ENCODE results near the gene SCG5. TPM values are rescaled to one million over a fixed set of nuclear protein-coding genes. Genes with fewer than 3 reads are reported as not detected.

SCG5 gene
- total and polyA plus RNA-seq, 8 donors = 13.6 to 879 (median 72.3) TPM

- intact Hi-C loops (cut with DNase I) = no loop called here
- FAIRE-seq (no peak), ATAC-seq (no peak), DNase-seq (no peak)
- peaks cover 0 to 8% (median 4%) of the 10 kb centered on the region in 3 donors for H3K4me1 ChIP-seq
- 62 to 66% methylated on average over 3 of the region's 3 CpGs for WGBS, 2 donors
- no peaks in the 10 kb centered on the region for H3K27me3 ChIP-seq
- no peak overlapping the region for H3K27ac ChIP-seq
- no peak overlapping the region for H3K4me3 ChIP-seq
- H3K36me3 ChIP-seq = no peaks in the 10 kb centered on the region
- TF ChIP-seq CTCF (IDR thresholded peaks at IDR 0.05) = no peak
- H3K9me3 ChIP-seq = no peaks in the 10 kb centered on the region
These were observed 60.4 kb downstream of the SCG5 start for GRCh38 chr15:32701863-32702262.

GRCh38 chr15:32704395-32704981 is 63.0 kb downstream of the SCG5 start:
- 64 to 71% methylated on average over 8 of the region's 8 CpGs for WGBS, 2 donors
- ATAC-seq (no peak), FAIRE-seq (no peak), DNase-seq (no peak)
- H3K27ac ChIP-seq = no peak overlapping the region
- intact Hi-C loops (cut with DNase I) = no loop called here
- H3K27me3 ChIP-seq = no peaks in the 10 kb centered on the region
- no peaks in the 10 kb centered on the region for H3K36me3 ChIP-seq
- TF ChIP-seq CTCF (IDR thresholded peaks at IDR 0.05) = no peak
- H3K4me1 ChIP-seq = peaks cover 4 to 8% (median 5%) of the 10 kb centered on the region in 3 donors
- H3K9me3 ChIP-seq = no peaks in the 10 kb centered on the region
- H3K4me3 ChIP-seq = no peak overlapping the region

GRCh38 chr15:32705446-32705845 is 63.9 kb downstream of the SCG5 start:
- intact Hi-C loops (cut with DNase I) = no loop called here
- no peak for ATAC-seq
- 85 to 95% methylated on average over 2 of the region's 2 CpGs for WGBS, 2 donors

GRCh38 chr15:32706704-32707103 is 65.2 kb downstream of the SCG5 start:
- TF ChIP-seq CTCF (IDR thresholded peaks at IDR 0.05) = no peak
- Histone ChIP-seq H3K4me1 (peaks cover 4 to 13% (median 5%) of the 10 kb centered on the region in 3 donors), H3K4me3 (no peak overlapping the region), H3K27ac (no peak overlapping the region), H3K27me3 (no peaks in the 10 kb centered on the region), H3K36me3 (no peaks in the 10 kb centered on the region), H3K9me3 (no peaks in the 10 kb centered on the region)
- intact Hi-C loops (cut with DNase I) = no loop called here
- no peak for FAIRE-seq
- no peak for DNase-seq
- ATAC-seq = no peak
- WGBS, 2 donors = 87 to 90% methylated on average over 3 of the region's 3 CpGs

More at GRCh38 chr15:32705446-32705845, 63.9 kb downstream of the SCG5 start:
- TF ChIP-seq CTCF (IDR thresholded peaks at IDR 0.05) = no peak
- no peaks in the 10 kb centered on the region for H3K36me3 ChIP-seq
- H3K27me3 ChIP-seq = no peaks in the 10 kb centered on the region
- no peak overlapping the region for H3K27ac ChIP-seq
- no peak overlapping the region for H3K4me3 ChIP-seq
- DNase-seq (no peak), FAIRE-seq (no peak)
- H3K9me3 ChIP-seq = no peaks in the 10 kb centered on the region
- H3K4me1 ChIP-seq = peaks cover 4 to 13% (median 5%) of the 10 kb centered on the region in 3 donors

- WGBS, 2 donors = 70 to 71% methylated on average over 6 of the region's 6 CpGs
These were observed 65.9 kb downstream of the SCG5 start for GRCh38 chr15:32707436-32707835.

More at GRCh38 chr15:32707436-32707835, 65.9 kb downstream of the SCG5 start:
- Histone ChIP-seq H3K27me3 (no peaks in the 10 kb centered on the region), H3K9me3 (no peaks in the 10 kb centered on the region), H3K4me3 (no peak overlapping the region), H3K4me1 (peaks cover 4 to 7% (median 5%) of the 10 kb centered on the region in 3 donors), H3K36me3 (no peaks in the 10 kb centered on the region), H3K27ac (no peak overlapping the region)
- intact Hi-C loops (cut with DNase I) = no loop called here
- FAIRE-seq (no peak), DNase-seq (no peak), ATAC-seq (no peak)
- TF ChIP-seq CTCF (IDR thresholded peaks at IDR 0.05) = no peak

Data from pancreas (tissue), 10 donors.